Pancreas (tissue), 10 donors: Measurements from ENCODE around the gene MICAL3. TPM values are rescaled to one million over a fixed set of nuclear protein-coding genes. Genes with fewer than 3 reads are reported as not detected.

ENCODE experiments used
- ATAC-seq, 4 donors: fragments of 200-7000 bp; cut with Tn5 transposase; one replicate each; pipeline versions ENCODE4 v1.8.0 to v1.9.1; 2020; ENCODE audit warnings: mild to moderate bottlenecking in 4 of 4, moderate library complexity in 4 of 4
- DNase-seq, 6 donors: peaks; one replicate each; pipeline ENCODE4 v3.0.0-alpha.2; 2020
- FAIRE-seq: peaks from 2 replicates; lab custom pipeline; 2012; peaks lifted over from hg19 to GRCh38; lab: Jason Lieb, UNC
- H3K27ac ChIP-seq, 4 donors: fragments of 200-600 bp; sonication (generic); 1 replicate in 3 of 4; 2 replicates in 1 of 4; pipeline versions ENCODE4 v1.5.0 to v1.8.0; 2020
- H3K27me3 ChIP-seq, 4 donors: fragments of 200-600 bp; one replicate each; pipeline ENCODE4 v1.8.0; 2021
- H3K36me3 ChIP-seq, 3 donors: fragments of 200-600 bp; sonication (generic) in 1 of 3; one replicate each; pipeline versions ENCODE4 v1.5.0 to v1.8.0; 2020 to 2021
- H3K4me1 ChIP-seq, 3 donors: fragments of 200-600 bp; one replicate each; pipeline ENCODE4 v1.8.0; 2021
- H3K4me3 ChIP-seq, 4 donors: fragments of 200-600 bp; sonication (generic) in 2 of 4; one replicate each; pipeline versions ENCODE4 v1.5.0 to v1.8.0; 2020 to 2021
- H3K9me3 ChIP-seq, 4 donors: fragments of 200-600 bp; one replicate each; pipeline ENCODE4 v1.8.0; 2021
- WGBS, 2 donors: extraction: QIAGEN DNeasy Blood & Tissue Kit; methylation state at CpG; one replicate each; pipeline ENCODE4 v1.1.7; 2013; 5-methylcytosine and 5-hydroxymethylcytosine counted together
- intact Hi-C, 3 donors: fragments of 100-400 bp; cut with DNase I; formaldehyde crosslinking; loops; one replicate each; pipeline versions ENCODE4 v1.11.1 to v1.14.2; 2022
- polyA plus RNA-seq, 2 donors: library from polyadenylated mRNA; stranded (reverse); fragments of 200-250 nt; gene quantifications; one replicate each; pipeline ENCODE4 v1.2.3, GENCODE V29; 2013
- total RNA-seq, 6 donors: library from RNA; stranded (reverse); fragmentation: NEBNext Ultra II Directional in 4 of 6; extraction: Animal tissue kit (Norgen Biotek cat#: 25700) in 4 of 6; gene quantifications; one replicate each; pipeline versions ENCODE4 v1.2.1 to v1.2.4, GENCODE V29; 2021 to 2023
- TF ChIP-seq, protein P1 (sequence below), 4 donors: fragments of 200-600 bp; sonication (generic) in 3 of 4; IDR thresholded peaks; one replicate each; pipeline versions ENCODE4 v1.5.0 to v1.8.0; 2021; ENCODE audit warnings: antibody characterized with exemption in 4 of 4
- donor health status: healthy with polysubstance abuse.
- donor health status: DM: no; HTN: no; CAD: no; lungs with moderate emphysema.
- donor health status: DM: no; HTN: no; CAD: no.
- donor health status: control.
- donor health status: control.
- donor health status: Bipolar disorder and iron deficiency.
- donor health status: DM: yes; HTN: yes; CAD: no.
- donor health status: DM: no; HTN: no; CAD: no.
- donor health status: DM: no; HTN: no; CAD: no.
- donor health status: DM: yes; HTN: yes; CAD: no.

The MICAL3 gene
- total and polyA plus RNA-seq, 8 donors, result 5.9 to 56.8 (median 25.5) TPM

DNA sequence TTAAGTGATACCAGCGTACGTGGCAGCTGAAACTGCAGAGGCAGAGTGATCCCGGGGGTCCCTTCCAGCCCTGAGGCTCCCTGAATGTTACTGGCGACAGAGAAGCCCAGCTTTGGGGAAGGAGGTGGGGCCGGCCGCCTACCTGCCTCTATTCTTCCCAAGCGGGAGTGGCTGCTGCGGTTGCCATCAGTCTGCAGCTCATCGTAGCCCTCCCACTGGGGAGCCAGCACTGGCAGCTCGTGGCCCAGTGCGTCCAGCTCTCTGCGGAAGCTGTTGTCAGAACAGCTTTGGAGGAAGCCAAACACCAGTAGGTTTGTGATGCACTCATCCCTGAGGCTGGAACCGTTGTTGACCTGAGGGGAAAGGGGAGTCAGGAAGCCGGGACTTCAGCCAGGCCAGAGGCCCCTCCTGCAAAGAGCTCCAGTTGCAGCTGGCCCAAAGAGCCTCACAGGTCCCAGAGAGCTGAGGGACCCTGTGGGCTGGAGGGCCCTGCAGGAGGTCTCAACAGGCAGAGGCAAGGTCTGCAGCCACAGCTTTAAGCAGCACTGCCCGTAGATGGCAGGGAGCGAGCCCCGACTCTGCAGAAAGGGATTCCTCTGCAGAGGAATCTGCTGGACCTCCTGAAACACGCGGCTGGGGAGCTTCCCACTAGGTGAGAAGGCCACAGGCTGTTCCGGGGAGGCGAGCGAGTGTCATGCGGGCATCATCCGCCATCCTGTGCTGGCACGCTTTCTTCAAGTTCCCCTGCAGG lies 280.5 kb downstream of the MICAL3 start:
- TF ChIP-seq, protein P1, sequence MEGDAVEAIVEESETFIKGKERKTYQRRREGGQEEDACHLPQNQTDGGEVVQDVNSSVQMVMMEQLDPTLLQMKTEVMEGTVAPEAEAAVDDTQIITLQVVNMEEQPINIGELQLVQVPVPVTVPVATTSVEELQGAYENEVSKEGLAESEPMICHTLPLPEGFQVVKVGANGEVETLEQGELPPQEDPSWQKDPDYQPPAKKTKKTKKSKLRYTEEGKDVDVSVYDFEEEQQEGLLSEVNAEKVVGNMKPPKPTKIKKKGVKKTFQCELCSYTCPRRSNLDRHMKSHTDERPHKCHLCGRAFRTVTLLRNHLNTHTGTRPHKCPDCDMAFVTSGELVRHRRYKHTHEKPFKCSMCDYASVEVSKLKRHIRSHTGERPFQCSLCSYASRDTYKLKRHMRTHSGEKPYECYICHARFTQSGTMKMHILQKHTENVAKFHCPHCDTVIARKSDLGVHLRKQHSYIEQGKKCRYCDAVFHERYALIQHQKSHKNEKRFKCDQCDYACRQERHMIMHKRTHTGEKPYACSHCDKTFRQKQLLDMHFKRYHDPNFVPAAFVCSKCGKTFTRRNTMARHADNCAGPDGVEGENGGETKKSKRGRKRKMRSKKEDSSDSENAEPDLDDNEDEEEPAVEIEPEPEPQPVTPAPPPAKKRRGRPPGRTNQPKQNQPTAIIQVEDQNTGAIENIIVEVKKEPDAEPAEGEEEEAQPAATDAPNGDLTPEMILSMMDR (IDR thresholded peaks at IDR 0.05), result no peak
- no peaks in the 10 kb centered on the region for H3K9me3 ChIP-seq
- ATAC-seq (no peak), DNase-seq (no peak), FAIRE-seq (no peak)
- intact Hi-C loops, result no loop called here
- no peaks in the 10 kb centered on the region for H3K4me1 ChIP-seq
- no peaks in the 10 kb centered on the region for H3K27me3 ChIP-seq
- H3K27ac ChIP-seq, result no peak overlapping the region
- H3K4me3 ChIP-seq, result no peak overlapping the region
- no peaks in the 10 kb centered on the region for H3K36me3 ChIP-seq
- WGBS, 2 donors, result 81 to 82% methylated on average over 25 of the region's 25 CpGs

DNA sequence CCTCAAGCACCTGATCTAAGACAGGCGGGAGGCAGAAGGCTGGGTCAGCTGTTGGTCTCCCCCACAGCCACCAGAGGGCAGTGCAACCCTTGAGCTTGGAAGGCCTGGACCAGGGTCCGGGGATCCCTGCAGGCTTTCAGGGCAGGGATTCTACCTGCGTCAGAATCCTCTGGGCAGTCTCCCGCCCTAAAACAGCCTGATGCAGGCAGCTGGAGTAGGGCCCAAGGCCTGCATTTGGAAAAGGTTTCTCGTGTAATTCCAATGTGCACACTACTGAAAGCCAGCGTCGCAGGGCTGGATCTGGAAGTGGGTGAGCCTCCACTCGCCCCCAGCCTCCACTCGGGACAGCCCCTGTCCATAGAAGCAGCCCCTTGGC lies 281.8 kb downstream of the MICAL3 start:
- DNase-seq (peak; percentile 31 to 84 (median 66)), FAIRE-seq (no peak), ATAC-seq (peak; percentile 79 to 93 (median 90))
- Histone ChIP-seq H3K4me1 (no peaks in the 10 kb centered on the region), H3K9me3 (no peaks in the 10 kb centered on the region), H3K4me3 (no peak overlapping the region), H3K27me3 (no peaks in the 10 kb centered on the region), H3K36me3 (peaks cover 0 to 3% (median 0%) of the 10 kb centered on the region in 3 donors), H3K27ac (no peak overlapping the region)
- TF ChIP-seq, protein P1 (IDR thresholded peaks at IDR 0.05), result peak; percentile 56 to 74 (median 64)
- intact Hi-C loops, result no loop called here
- 41% methylated on average over 9 of the region's 9 CpGs for WGBS, 2 donors

DNA sequence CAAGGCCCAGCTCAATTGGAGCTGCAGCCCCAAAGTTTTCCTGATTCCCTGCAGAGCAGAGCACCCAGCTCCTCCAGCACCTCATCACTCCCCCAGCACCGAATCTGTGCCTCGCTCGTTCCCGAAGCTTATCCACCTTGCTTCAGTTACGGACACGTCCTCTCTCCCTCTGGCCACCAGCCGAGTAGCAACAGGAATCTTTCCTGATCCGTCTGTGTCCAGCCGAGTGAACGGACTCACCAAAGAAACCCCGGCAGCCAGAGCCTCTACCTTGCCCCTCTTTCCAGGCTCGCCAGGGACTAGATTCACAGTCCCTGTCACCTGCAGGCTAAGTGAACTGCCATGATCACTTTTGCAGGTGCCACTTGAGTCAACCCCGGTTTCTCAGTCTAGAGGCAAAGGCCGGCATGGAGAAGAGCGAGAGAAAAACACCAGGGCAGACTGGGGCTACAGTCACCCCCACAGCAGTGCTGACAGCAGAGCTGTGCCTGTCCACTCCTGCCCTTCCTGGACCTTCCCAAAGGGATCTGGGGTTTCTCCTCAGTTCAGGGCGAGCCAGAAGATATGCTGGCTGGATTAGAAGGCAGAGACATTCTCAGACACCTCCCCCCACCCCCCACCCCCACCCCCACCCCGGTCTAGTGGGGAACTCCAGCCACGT lies 282.4 kb downstream of the MICAL3 start:
- Histone ChIP-seq H3K36me3 (peaks cover 0 to 3% (median 0%) of the 10 kb centered on the region in 3 donors), H3K9me3 (no peaks in the 10 kb centered on the region), H3K4me1 (no peaks in the 10 kb centered on the region), H3K27ac (no peak overlapping the region), H3K27me3 (no peaks in the 10 kb centered on the region), H3K4me3 (no peak overlapping the region)
- ATAC-seq, result peak in 3 of 4 donors; percentile 6 to 25 (median 24)
- no peak for DNase-seq
- intact Hi-C loops, result no loop called here
- TF ChIP-seq, protein P1 (IDR thresholded peaks at IDR 0.05), result no peak
- FAIRE-seq, result no peak
- WGBS, 2 donors, result 53 to 63% methylated on average over 16 to 18 of the region's 18 CpGs

DNA sequence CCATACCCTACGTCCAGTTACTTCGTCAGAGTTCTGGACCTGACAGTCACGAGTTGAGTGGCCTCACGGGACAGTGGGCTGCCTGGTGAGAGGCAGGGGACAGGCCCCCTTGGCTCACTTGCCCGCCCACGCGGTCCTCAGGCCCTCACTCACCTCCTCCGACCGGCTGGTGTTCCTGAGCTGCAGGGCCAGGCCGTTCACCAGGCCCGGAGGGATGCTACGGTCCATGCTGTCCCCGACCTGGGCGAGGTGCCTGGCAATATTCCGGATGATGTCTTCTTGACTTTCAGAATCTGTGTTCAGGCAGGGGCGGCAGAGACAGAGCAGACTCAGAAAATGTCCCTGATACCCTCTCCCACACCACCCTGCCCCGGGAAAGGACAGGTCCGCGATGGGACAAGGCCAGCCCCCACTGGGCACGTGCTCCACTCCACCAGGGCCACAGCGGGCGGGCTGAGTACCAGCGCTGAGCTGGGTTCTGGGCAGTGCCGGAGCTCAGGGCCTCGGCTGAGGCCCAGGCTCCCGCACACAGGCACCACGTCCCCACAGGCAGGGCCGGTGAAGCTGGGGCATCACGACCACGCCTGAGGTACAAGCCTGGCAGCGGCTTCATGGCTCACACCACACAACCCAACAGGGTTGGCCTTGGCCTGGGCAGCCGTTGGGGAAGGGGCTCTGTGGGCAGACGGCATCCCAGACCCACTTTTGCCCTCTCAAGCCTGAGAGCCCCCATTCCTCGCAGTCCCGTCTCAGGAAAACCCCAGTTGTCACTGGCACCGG lies 285.0 kb downstream of the MICAL3 start:
- intact Hi-C loops, result no loop called here
- TF ChIP-seq, protein P1 (IDR thresholded peaks at IDR 0.05), result no peak
- Histone ChIP-seq H3K9me3 (no peaks in the 10 kb centered on the region), H3K27me3 (no peaks in the 10 kb centered on the region), H3K27ac (no peak overlapping the region), H3K4me1 (no peaks in the 10 kb centered on the region), H3K36me3 (peaks cover 0 to 9% (median 0%) of the 10 kb centered on the region in 3 donors), H3K4me3 (no peak overlapping the region)
- FAIRE-seq (no peak), ATAC-seq (no peak), DNase-seq (no peak)
- WGBS, 2 donors, result 87 to 93% methylated on average over 36 of the region's 36 CpGs
